Smooth muscle cell of the brain vasculature (primary cell): ENCODE data around the gene DRICH1.
"Not testable (repeated sequence)": the region's sequence is repeated elsewhere in the genome, so short reads cannot be mapped to it uniquely, and the experiment has no call there.

ENCODE experiments used
- DNase-seq: peaks from one replicate; pipeline ENCODE4 v3.0.0-alpha.2; 2012; ENCODE audit warnings: low read depth, low spot score

The DRICH1 gene

GRCh38 chr22:23649071-23649501, 17.0 kb upstream of the DRICH1 start:
- no peak for DNase-seq

GRCh38 chr22:23646526-23646925, 14.4 kb upstream of the DRICH1 start:
- not testable (repeated sequence) for DNase-seq

- DNase-seq: not testable (repeated sequence)
These were observed 8.1 kb upstream of the DRICH1 start for GRCh38 chr22:23640206-23640605.

GRCh38 chr22:23639661-23640060, 7.5 kb upstream of the DRICH1 start:
- no peak for DNase-seq

GRCh38 chr22:23638611-23639010, 6.5 kb upstream of the DRICH1 start:
- DNase-seq: no peak

GRCh38 chr22:23635291-23635690, 3.2 kb upstream of the DRICH1 start:
- not testable (repeated sequence) for DNase-seq

- not testable (repeated sequence) for DNase-seq
These were observed 3.9 kb downstream of the DRICH1 start for GRCh38 chr22:23628056-23628743.

GRCh38 chr22:23627401-23628055, 4.6 kb downstream of the DRICH1 start:
- not testable (repeated sequence) for DNase-seq

GRCh38 chr22:23626286-23626975, 5.7 kb downstream of the DRICH1 start:
- DNase-seq: no peak

- DNase-seq: no peak
These were observed 9.5 kb downstream of the DRICH1 start for GRCh38 chr22:23622634-23623033.

- not testable (repeated sequence) for DNase-seq
These were observed 10.2 kb downstream of the DRICH1 start for GRCh38 chr22:23621916-23622315.

GRCh38 chr22:23621082-23621780, 10.9 kb downstream of the DRICH1 start:
- no peak for DNase-seq

GRCh38 chr22:23613193-23613972, 18.7 kb downstream of the DRICH1 start:
- DNase-seq: no peak

GRCh38 chr22:23609983-23610781, 21.9 kb downstream of the DRICH1 start:
- no peak for DNase-seq

- no peak for DNase-seq
These were observed 23.5 kb downstream of the DRICH1 start for GRCh38 chr22:23608583-23608982.

- no peak for DNase-seq
These were observed 25.7 kb downstream of the DRICH1 start for GRCh38 chr22:23606204-23607131.

- DNase-seq: no peak
These were observed 27.0 kb downstream of the DRICH1 start for GRCh38 chr22:23604939-23605712.

GRCh38 chr22:23603266-23603665, 28.9 kb downstream of the DRICH1 start:
- DNase-seq: no peak
